Mammary epithelial cell (primary cell): ENCODE data around the gene MIPEP.

Experiments
- EZH2 ChIP-seq: IDR thresholded peaks from 2 replicates; pipeline ENCODE4 v1.6.1; 2012; ENCODE audit warnings: low read length, inconsistent platforms, borderline replicate concordance
- TF ChIP-seq, protein P1 (sequence below), 2 donors: IDR thresholded peaks in 1 of 2; conservative IDR thresholded peaks in 1 of 2; 2 replicates each; pipeline ENCODE4 v1.5.1; 2011 to 2012; ENCODE audit warnings: inconsistent platforms in 2 of 2, low read length in 2 of 2, mild to moderate bottlenecking in 2 of 2, control low read depth in 1 of 2, low read depth in 1 of 2; ENCODE audit not compliant: insufficient read depth in 1 of 2; ENCODE audit errors: extremely low read depth in 1 of 2

DNA sequence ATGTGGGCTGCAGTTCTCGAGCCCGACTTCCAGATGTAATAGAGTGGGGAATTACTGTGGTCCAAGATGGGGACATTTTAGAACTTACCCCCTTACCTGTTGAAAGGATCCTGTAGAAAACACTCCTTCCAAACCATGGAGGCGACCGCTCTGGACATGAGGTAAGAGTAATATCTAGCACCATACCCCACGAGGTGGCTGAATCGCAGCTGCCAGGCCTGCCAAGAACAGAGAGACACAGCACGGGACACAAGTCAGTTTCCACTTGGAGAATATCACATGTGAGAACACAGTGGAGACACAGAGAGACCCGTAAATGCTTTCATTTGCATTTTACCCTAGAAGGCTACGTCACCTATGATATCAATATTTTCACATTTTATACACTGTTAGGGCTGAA is 129.2 kb downstream of the MIPEP start:
- no peak for TF ChIP-seq EZH2
- TF ChIP-seq, protein P1, sequence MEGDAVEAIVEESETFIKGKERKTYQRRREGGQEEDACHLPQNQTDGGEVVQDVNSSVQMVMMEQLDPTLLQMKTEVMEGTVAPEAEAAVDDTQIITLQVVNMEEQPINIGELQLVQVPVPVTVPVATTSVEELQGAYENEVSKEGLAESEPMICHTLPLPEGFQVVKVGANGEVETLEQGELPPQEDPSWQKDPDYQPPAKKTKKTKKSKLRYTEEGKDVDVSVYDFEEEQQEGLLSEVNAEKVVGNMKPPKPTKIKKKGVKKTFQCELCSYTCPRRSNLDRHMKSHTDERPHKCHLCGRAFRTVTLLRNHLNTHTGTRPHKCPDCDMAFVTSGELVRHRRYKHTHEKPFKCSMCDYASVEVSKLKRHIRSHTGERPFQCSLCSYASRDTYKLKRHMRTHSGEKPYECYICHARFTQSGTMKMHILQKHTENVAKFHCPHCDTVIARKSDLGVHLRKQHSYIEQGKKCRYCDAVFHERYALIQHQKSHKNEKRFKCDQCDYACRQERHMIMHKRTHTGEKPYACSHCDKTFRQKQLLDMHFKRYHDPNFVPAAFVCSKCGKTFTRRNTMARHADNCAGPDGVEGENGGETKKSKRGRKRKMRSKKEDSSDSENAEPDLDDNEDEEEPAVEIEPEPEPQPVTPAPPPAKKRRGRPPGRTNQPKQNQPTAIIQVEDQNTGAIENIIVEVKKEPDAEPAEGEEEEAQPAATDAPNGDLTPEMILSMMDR (conservative IDR thresholded peaks at IDR 0.05 in 1 of 2, IDR thresholded peaks at IDR 0.05 in 1 of 2; ENCODE audit: extremely low read depth in 1 of 2, insufficient read depth in 1 of 2, low read depth in 1 of 2, low read length in 2 of 2), result no peak
